Upper lobe of left lung (tissue), 6 donors: ENCODE results near the gene TMEM123. TPM values are rescaled to one million over a fixed set of nuclear protein-coding genes. Genes with fewer than 3 reads are reported as not detected.

Experiments used
- ATAC-seq, 2 donors: fragments of 200-7000 bp; cut with Tn5 transposase; one replicate each; pipeline ENCODE4 v1.9.1; 2022; ENCODE audit warnings: mild to moderate bottlenecking in 2 of 2, moderate library complexity in 2 of 2; ENCODE audit not compliant: low FRiP score in 2 of 2
- DNase-seq, 2 donors: peaks; one replicate each; pipeline ENCODE4 v3.0.0-alpha.2; 2019 to 2020
- H3K27ac ChIP-seq, 4 donors: fragments of 200-600 bp; sonication (generic); one replicate each; pipeline ENCODE4 v1.5.1; 2016 to 2019
- H3K27me3 ChIP-seq, 4 donors: fragments of 200-600 bp; sonication (generic); one replicate each; pipeline ENCODE4 v1.5.1; 2017 to 2019
- H3K36me3 ChIP-seq, 4 donors: fragments of 200-600 bp; sonication (generic); one replicate each; pipeline ENCODE4 v1.5.1; 2016 to 2019
- H3K4me1 ChIP-seq, 4 donors: fragments of 200-600 bp; sonication (generic); one replicate each; pipeline ENCODE4 v1.5.1; 2018 to 2019
- H3K4me3 ChIP-seq, 4 donors: fragments of 200-600 bp; sonication (generic); one replicate each; pipeline ENCODE4 v1.5.1; 2017 to 2019; ENCODE audit warnings: mild to moderate bottlenecking in 2 of 4, moderate library complexity in 1 of 4
- H3K9me3 ChIP-seq, 4 donors: fragments of 200-600 bp; sonication (generic); one replicate each; pipeline ENCODE4 v1.5.1; 2018 to 2019
- EP300 ChIP-seq, 4 donors: sonication (generic); formaldehyde crosslinking; IDR thresholded peaks; one replicate each; pipeline ENCODE4 v1.5.1; 2017; ENCODE audit warnings: antibody characterized with exemption in 4 of 4, control low read depth in 2 of 4
- POLR2A ChIP-seq, 4 donors: fragments of 450-650 bp; IDR thresholded peaks; one replicate each; pipeline ENCODE4 v1.5.1; 2016 to 2017; ENCODE audit warnings: antibody characterized with exemption in 4 of 4, mild to moderate bottlenecking in 2 of 4
- POLR2AphosphoS5 ChIP-seq, 2 donors: sonication (generic); formaldehyde crosslinking; IDR thresholded peaks; one replicate each; pipeline ENCODE4 v1.5.1; 2017; ENCODE audit warnings: antibody characterized with exemption in 2 of 2
- WGBS, 2 donors: methylation state at CpG; one replicate each; pipeline ENCODE4 v1.1.5; 2017 to 2018; 5-methylcytosine and 5-hydroxymethylcytosine counted together
- total RNA-seq, 6 donors: library from RNA; depleted of rRNA in 4 of 6; stranded (reverse); fragments of >200 nt in 4 of 6; gene quantifications; one replicate each; pipeline versions ENCODE4 v1.1.0 to v1.2.1, GENCODE V29; 2016 to 2021
- TF ChIP-seq, protein P1 (sequence below), 6 experiments: fragments of 450-650 bp in 4 of 6; fragments of 200-600 bp in 2 of 6; sonication (generic) in 2 of 6; IDR thresholded peaks; one replicate each; pipeline ENCODE4 v1.5.1; 2016 to 2019; ENCODE audit warnings: antibody characterized with exemption in 6 of 6
- donor health status: DM: no; HTN: no; CAD: no; lungs with moderate emphysema.
- donor health status: DM: no; HTN: yes; CAD: no; lungs with severe emphysema.

The TMEM123 gene
- total RNA-seq, 6 donors from 2014 or later: 55.5 to 200 (median 121) TPM

DNA sequence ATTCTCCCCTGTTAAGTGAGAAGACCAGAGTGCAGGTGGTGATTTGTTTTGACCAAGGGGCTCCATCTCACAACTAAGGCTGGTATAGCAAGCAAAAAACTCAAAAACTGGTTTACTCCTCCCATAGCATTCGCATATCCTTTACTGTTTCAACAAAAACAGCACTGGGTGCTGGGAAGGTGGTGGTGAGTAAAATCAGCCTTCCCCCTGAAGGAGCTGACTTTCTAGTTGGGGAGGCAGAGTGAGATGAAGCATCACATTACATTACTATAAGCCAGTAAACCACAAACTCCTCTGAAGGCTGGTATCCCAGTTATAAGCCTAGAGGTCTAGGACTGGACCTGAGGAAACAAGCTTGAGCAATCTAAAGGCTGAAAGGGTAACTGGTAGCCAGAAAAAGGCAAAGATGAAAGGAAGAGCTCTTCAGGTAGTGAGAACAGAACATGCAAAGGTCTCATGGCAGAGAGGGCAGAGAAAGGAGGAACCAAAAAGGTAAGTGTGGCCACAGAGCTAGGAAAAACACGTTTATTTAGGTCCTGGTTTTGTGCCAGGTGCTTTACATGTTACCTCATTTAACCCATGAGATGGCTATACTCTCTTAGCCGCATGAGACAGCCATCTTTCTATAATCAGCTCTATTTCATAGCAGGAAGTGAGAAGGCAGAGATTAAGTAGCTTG lies 22.3 kb downstream of the TMEM123 start:
- H3K4me1 ChIP-seq: peaks cover 10 to 38% (median 21%) of the 10 kb centered on the region in 4 donors
- TF ChIP-seq EP300 (IDR thresholded peaks at IDR 0.05) (no peak), POLR2AphosphoS5 (IDR thresholded peaks at IDR 0.05) (no peak), POLR2A (IDR thresholded peaks at IDR 0.05) (no peak)
- TF ChIP-seq, protein P1, sequence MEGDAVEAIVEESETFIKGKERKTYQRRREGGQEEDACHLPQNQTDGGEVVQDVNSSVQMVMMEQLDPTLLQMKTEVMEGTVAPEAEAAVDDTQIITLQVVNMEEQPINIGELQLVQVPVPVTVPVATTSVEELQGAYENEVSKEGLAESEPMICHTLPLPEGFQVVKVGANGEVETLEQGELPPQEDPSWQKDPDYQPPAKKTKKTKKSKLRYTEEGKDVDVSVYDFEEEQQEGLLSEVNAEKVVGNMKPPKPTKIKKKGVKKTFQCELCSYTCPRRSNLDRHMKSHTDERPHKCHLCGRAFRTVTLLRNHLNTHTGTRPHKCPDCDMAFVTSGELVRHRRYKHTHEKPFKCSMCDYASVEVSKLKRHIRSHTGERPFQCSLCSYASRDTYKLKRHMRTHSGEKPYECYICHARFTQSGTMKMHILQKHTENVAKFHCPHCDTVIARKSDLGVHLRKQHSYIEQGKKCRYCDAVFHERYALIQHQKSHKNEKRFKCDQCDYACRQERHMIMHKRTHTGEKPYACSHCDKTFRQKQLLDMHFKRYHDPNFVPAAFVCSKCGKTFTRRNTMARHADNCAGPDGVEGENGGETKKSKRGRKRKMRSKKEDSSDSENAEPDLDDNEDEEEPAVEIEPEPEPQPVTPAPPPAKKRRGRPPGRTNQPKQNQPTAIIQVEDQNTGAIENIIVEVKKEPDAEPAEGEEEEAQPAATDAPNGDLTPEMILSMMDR (IDR thresholded peaks at IDR 0.05): no peak
- DNase-seq: no peak
- no peak overlapping the region for H3K27ac ChIP-seq
- H3K4me3 ChIP-seq: no peak overlapping the region
- peaks cover 0 to 9% (median 0%) of the 10 kb centered on the region in 4 donors for H3K36me3 ChIP-seq
- peaks cover 0 to 7% (median 0%) of the 10 kb centered on the region in 4 donors for H3K9me3 ChIP-seq
- no peaks in the 10 kb centered on the region for H3K27me3 ChIP-seq
- 54 to 57% methylated on average over 3 of the region's 3 CpGs for WGBS, 2 donors
- ATAC-seq: no peak

DNA sequence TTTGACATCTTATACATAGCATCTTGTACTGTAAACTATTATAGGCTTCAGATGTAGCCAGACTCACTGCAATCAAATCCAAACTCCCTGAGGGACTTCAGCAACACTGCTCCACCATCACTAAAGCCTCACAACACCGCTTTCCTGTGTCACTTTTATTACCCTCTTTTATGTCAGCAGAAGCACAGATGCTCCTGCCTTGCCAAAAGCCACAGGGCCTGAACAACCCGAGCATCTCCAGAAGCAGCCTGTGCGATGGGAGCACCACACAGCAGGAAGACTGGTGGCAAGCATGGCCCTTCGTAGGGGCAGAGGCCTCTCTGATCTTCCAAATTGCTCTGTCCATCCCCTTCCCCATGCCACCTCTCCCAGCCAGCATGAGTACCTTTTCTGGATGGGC lies 22.9 kb downstream of the TMEM123 start:
- Histone ChIP-seq H3K4me3 (no peak overlapping the region), H3K27ac (no peak overlapping the region), H3K36me3 (peaks cover 0 to 9% (median 0%) of the 10 kb centered on the region in 4 donors), H3K27me3 (no peaks in the 10 kb centered on the region), H3K4me1 (peaks cover 10 to 38% (median 21%) of the 10 kb centered on the region in 4 donors), H3K9me3 (peaks cover 0 to 7% (median 0%) of the 10 kb centered on the region in 4 donors)
- no peak for ATAC-seq
- no peak for DNase-seq
- WGBS, 2 donors: 83 to 86% methylated on average over 4 of the region's 4 CpGs
- TF ChIP-seq EP300 (IDR thresholded peaks at IDR 0.05) (no peak), POLR2AphosphoS5 (IDR thresholded peaks at IDR 0.05) (no peak), POLR2A (IDR thresholded peaks at IDR 0.05) (no peak)
- TF ChIP-seq, protein P1 (IDR thresholded peaks at IDR 0.05): no peak

DNA sequence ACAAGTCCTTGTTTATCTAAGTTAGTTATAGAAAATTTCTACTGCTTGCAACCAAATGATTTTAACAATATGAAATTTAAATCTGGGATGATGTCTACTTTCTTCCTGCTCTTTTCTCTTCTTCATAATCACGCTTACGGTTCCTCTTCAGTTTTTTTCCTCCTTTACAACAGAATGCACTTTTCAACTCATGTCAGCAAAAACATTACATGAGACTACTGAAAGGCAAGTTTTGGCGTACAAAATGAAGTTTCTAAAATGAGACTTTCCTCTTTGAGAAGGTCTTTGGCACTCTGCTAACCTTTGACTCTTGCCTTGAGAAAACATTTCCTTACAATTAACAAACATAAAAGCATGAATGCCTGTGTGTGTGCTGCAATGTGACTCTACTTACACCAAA lies 23.3 kb downstream of the TMEM123 start:
- WGBS, 2 donors: 66 to 90% methylated on average over 3 of the region's 3 CpGs
- H3K9me3 ChIP-seq: peaks cover 0 to 7% (median 0%) of the 10 kb centered on the region in 4 donors
- H3K4me3 ChIP-seq: no peak overlapping the region
- no peak for ATAC-seq
- no peak for DNase-seq
- no peak for TF ChIP-seq POLR2A (IDR thresholded peaks at IDR 0.05)
- no peak for TF ChIP-seq EP300 (IDR thresholded peaks at IDR 0.05)
- TF ChIP-seq POLR2AphosphoS5 (IDR thresholded peaks at IDR 0.05): no peak
- TF ChIP-seq, protein P1 (IDR thresholded peaks at IDR 0.05): no peak
- no peaks in the 10 kb centered on the region for H3K27me3 ChIP-seq
- H3K36me3 ChIP-seq: peaks cover 0 to 9% (median 0%) of the 10 kb centered on the region in 4 donors
- H3K4me1 ChIP-seq: peaks cover 10 to 38% (median 21%) of the 10 kb centered on the region in 4 donors
- H3K27ac ChIP-seq: no peak overlapping the region

DNA sequence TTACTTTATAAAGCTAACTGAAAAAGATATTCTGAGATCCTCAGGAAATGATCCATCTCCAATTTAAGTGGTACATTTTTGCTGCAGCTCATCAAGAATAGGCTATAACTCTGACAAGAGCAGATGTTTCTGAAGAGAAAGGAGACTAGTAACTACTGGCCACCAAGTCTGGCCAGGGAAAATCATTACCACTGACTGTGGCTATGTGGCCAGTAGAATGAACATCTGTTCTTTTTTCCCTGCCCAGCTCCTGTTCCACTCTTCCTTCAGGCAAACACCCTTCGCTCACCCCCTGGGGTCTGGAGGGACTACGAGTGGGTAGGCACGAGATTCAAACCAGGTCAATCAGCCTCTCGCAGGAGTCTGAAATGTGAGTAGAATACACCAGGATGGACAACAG lies 23.9 kb downstream of the TMEM123 start:
- DNase-seq (no peak), ATAC-seq (no peak)
- no peak for TF ChIP-seq POLR2A (IDR thresholded peaks at IDR 0.05)
- TF ChIP-seq, protein P1 (IDR thresholded peaks at IDR 0.05): no peak
- TF ChIP-seq EP300 (IDR thresholded peaks at IDR 0.05): no peak
- Histone ChIP-seq H3K27me3 (no peaks in the 10 kb centered on the region), H3K4me3 (no peak overlapping the region), H3K36me3 (peaks cover 0 to 9% (median 0%) of the 10 kb centered on the region in 4 donors), H3K27ac (no peak overlapping the region), H3K4me1 (peaks cover 10 to 38% (median 21%) of the 10 kb centered on the region in 4 donors), H3K9me3 (peaks cover 0 to 7% (median 0%) of the 10 kb centered on the region in 4 donors)
- 94% methylated on average over 4 of the region's 4 CpGs for WGBS, 2 donors

DNA sequence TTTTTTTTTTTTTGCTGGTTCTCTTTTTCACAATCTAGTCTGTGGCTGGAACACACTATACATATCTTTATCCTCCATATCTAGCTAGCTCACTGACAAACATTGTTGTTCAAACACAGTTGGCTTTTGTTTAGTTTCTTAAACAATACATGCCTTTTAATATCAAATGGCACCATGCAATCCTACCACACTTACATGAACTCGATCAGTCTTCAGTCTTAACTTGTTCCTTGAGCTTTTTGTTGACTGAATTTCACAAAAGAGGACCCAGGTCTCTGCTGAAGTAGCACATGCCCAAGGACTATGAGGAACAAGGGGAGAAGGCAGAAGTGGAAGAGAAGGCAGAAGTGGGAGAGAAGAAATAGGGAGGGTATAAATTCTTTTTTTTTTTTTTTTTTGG lies 25.5 kb downstream of the TMEM123 start:
- H3K4me1 ChIP-seq: peaks cover 10 to 38% (median 21%) of the 10 kb centered on the region in 4 donors
- WGBS, 2 donors: 0% methylated on average over 1 of the region's 1 CpG
- no peaks in the 10 kb centered on the region for H3K36me3 ChIP-seq

More for the DNA sequence above, 25.5 kb downstream of the TMEM123 start:
- Histone ChIP-seq H3K27ac (peak overlapping the region in 2 of 4 donors; percentile 13 to 35), H3K9me3 (no peaks in the 10 kb centered on the region), H3K4me3 (no peak overlapping the region), H3K27me3 (no peaks in the 10 kb centered on the region)
- ATAC-seq (peak in 1 of 2 donors; percentile 50), DNase-seq (no peak)
- TF ChIP-seq, protein P1 (IDR thresholded peaks at IDR 0.05): no peak
- TF ChIP-seq EP300 (IDR thresholded peaks at IDR 0.05): no peak
- no peak for TF ChIP-seq POLR2AphosphoS5 (IDR thresholded peaks at IDR 0.05)
- no peak for TF ChIP-seq POLR2A (IDR thresholded peaks at IDR 0.05)
